Measurements from ENCODE around the gene DOK5. TPM values are rescaled to one million over a fixed set of nuclear protein-coding genes. Genes with fewer than 3 reads are reported as not detected.
"Not testable (repeated sequence)": the region's sequence is repeated elsewhere in the genome, so short reads cannot be mapped to it uniquely, and the experiment has no call there.

Gene DOK5
- polyA plus RNA-seq, result 1 to 10 TPM in 2 of 4 donors, under 1 TPM in 1, not detected in 1; 0.71 to 1.9 (median 1.1) TPM
- long read RNA-seq, donor 1, result 0 reads
- long read RNA-seq, donor 2, partial matches to known transcripts, result 0 of 1 reads
- long read RNA-seq, donor 2, other reads (novel, unspliced or antisense), result 0 of 1 reads
- long read RNA-seq, donor 3, result 0 reads
- long read RNA-seq, donor 4, result 0 reads
- long read RNA-seq, donor 5, result 0 reads
- long read RNA-seq, donor 6, result 0 reads
- long read RNA-seq, donor 7, transcript DOK5-201 (8 exons, 1,963 nt), result major isoform, 6 of 6 reads
- long read RNA-seq, donor 7, partial matches to known transcripts, result 0 of 6 reads
- long read RNA-seq, donor 7, other reads (novel, unspliced or antisense), result 0 of 6 reads
- long read RNA-seq, donor 8, partial matches to known transcripts, result 0 of 1 reads
- long read RNA-seq, donor 8, other reads (novel, unspliced or antisense), result 0 of 1 reads
- long read RNA-seq, donor 9, result 0 reads
- long read RNA-seq, donor 10, partial matches to known transcripts, result 0 of 2 reads
- long read RNA-seq, donor 10, other reads (novel, unspliced or antisense), result 0 of 2 reads

- no peaks in the 10 kb centered on the region for H3K4me1 ChIP-seq (ENCODE audit: control insufficient read depth in 3 of 3, insufficient read depth in 2 of 3, low read depth in 1 of 3, low read length in 2 of 3)
- H3K27me3 ChIP-seq (ENCODE audit: control insufficient read depth in 3 of 3, insufficient read depth in 3 of 3, low read length in 3 of 3), result peaks cover 11 to 34% (median 13%) of the 10 kb centered on the region in 3 donors
- H3K36me3 ChIP-seq (ENCODE audit: control insufficient read depth in 3 of 3, insufficient read depth in 2 of 3, low read depth in 1 of 3, low read length in 3 of 3), result no peaks in the 10 kb centered on the region
- DNase-seq (peak in 1 of 2 donors; percentile 40), FAIRE-seq (no peak)
- WGBS, 3 donors, result 2 to 11% (median 10%) methylated on average over 40 to 71 of the region's 71 CpGs
- H3K9me3 ChIP-seq (ENCODE audit: control insufficient read depth in 2 of 2, insufficient read depth in 1 of 2, low read depth in 1 of 2, low read length in 1 of 2), result no peaks in the 10 kb centered on the region
- H3K4me3 ChIP-seq (ENCODE audit: low read depth in 1 of 3, low read length in 3 of 3), result peak within 1 kb of the TSS in 1 of 3 donors; percentile 52
- peak within 1 kb of the TSS in 1 of 3 donors; percentile 3 for H3K27ac ChIP-seq (ENCODE audit: low read depth in 1 of 3, low read length in 2 of 3)
Observed at GRCh38 chr20:54475334-54476168, at the start of gene DOK5. Gene DOK5 (plus strand): TSS chr20:54475593. CDS start chr20:54475947, 354 bp downstream.

- 83 to 87% (median 86%) methylated on average over 7 of the region's 7 CpGs for WGBS, 3 donors
Observed at GRCh38 chr20:54429364-54429763, 46.0 kb upstream of the DOK5 start.

GRCh38 chr20:54431156-54431944 lies 44.0 kb upstream of the DOK5 start:
- H3K4me1 ChIP-seq (ENCODE audit: control insufficient read depth in 3 of 3, insufficient read depth in 2 of 3, low read depth in 1 of 3, low read length in 2 of 3), result no peaks in the 10 kb centered on the region
- H3K27me3 ChIP-seq (ENCODE audit: control insufficient read depth in 3 of 3, insufficient read depth in 3 of 3, low read length in 3 of 3), result peaks cover 0 to 2% (median 0%) of the 10 kb centered on the region in 3 donors
- 74 to 77% (median 75%) methylated on average over 10 of the region's 10 CpGs for WGBS, 3 donors
- H3K36me3 ChIP-seq (ENCODE audit: control insufficient read depth in 3 of 3, insufficient read depth in 2 of 3, low read depth in 1 of 3, low read length in 3 of 3), result no peaks in the 10 kb centered on the region
- H3K9me3 ChIP-seq (ENCODE audit: control insufficient read depth in 2 of 2, insufficient read depth in 1 of 2, low read depth in 1 of 2, low read length in 1 of 2), result no peaks in the 10 kb centered on the region
- FAIRE-seq (no peak), DNase-seq (no peak)
- H3K27ac ChIP-seq (ENCODE audit: low read depth in 1 of 3, low read length in 2 of 3), result no peak overlapping the region
- no peak overlapping the region for H3K4me3 ChIP-seq (ENCODE audit: low read depth in 1 of 3, low read length in 3 of 3)

More at GRCh38 chr20:54429364-54429763, 46.0 kb upstream of the DOK5 start:
- Histone ChIP-seq H3K9me3 (ENCODE audit: control insufficient read depth in 2 of 2, insufficient read depth in 1 of 2, low read depth in 1 of 2, low read length in 1 of 2) (peaks cover 0 to 3% of the 10 kb centered on the region in 2 donors), H3K27me3 (ENCODE audit: control insufficient read depth in 3 of 3, insufficient read depth in 3 of 3, low read length in 3 of 3) (peaks cover 0 to 2% (median 0%) of the 10 kb centered on the region in 3 donors), H3K27ac (ENCODE audit: low read depth in 1 of 3, low read length in 2 of 3) (no peak overlapping the region), H3K36me3 (ENCODE audit: control insufficient read depth in 3 of 3, insufficient read depth in 2 of 3, low read depth in 1 of 3, low read length in 3 of 3) (no peaks in the 10 kb centered on the region), H3K4me1 (ENCODE audit: control insufficient read depth in 3 of 3, insufficient read depth in 2 of 3, low read depth in 1 of 3, low read length in 2 of 3) (no peaks in the 10 kb centered on the region), H3K4me3 (ENCODE audit: low read depth in 1 of 3, low read length in 3 of 3) (no peak overlapping the region)
- DNase-seq, result no peak
- FAIRE-seq, result no peak

GRCh38 chr20:54432966-54433365 lies 42.4 kb upstream of the DOK5 start:
- no peaks in the 10 kb centered on the region for H3K4me1 ChIP-seq (ENCODE audit: control insufficient read depth in 3 of 3, insufficient read depth in 2 of 3, low read depth in 1 of 3, low read length in 2 of 3)
- 86 to 93% (median 92%) methylated on average over 1 of the region's 1 CpG for WGBS, 3 donors
- peaks cover 0 to 2% (median 0%) of the 10 kb centered on the region in 3 donors for H3K27me3 ChIP-seq (ENCODE audit: control insufficient read depth in 3 of 3, insufficient read depth in 3 of 3, low read length in 3 of 3)
- no peak overlapping the region for H3K27ac ChIP-seq (ENCODE audit: low read depth in 1 of 3, low read length in 2 of 3)
- no peaks in the 10 kb centered on the region for H3K36me3 ChIP-seq (ENCODE audit: control insufficient read depth in 3 of 3, insufficient read depth in 2 of 3, low read depth in 1 of 3, low read length in 3 of 3)
- DNase-seq, result no peak
- no peak overlapping the region for H3K4me3 ChIP-seq (ENCODE audit: low read depth in 1 of 3, low read length in 3 of 3)
- FAIRE-seq, result no peak
- H3K9me3 ChIP-seq (ENCODE audit: control insufficient read depth in 2 of 2, insufficient read depth in 1 of 2, low read depth in 1 of 2, low read length in 1 of 2), result no peaks in the 10 kb centered on the region

GRCh38 chr20:54433636-54434035 lies 41.8 kb upstream of the DOK5 start:
- no peak overlapping the region for H3K4me3 ChIP-seq (ENCODE audit: low read depth in 1 of 3, low read length in 3 of 3)
- no peaks in the 10 kb centered on the region for H3K36me3 ChIP-seq (ENCODE audit: control insufficient read depth in 3 of 3, insufficient read depth in 2 of 3, low read depth in 1 of 3, low read length in 3 of 3)
- DNase-seq, result no peak
- no peaks in the 10 kb centered on the region for H3K9me3 ChIP-seq (ENCODE audit: control insufficient read depth in 2 of 2, insufficient read depth in 1 of 2, low read depth in 1 of 2, low read length in 1 of 2)
- no peak for FAIRE-seq
- H3K4me1 ChIP-seq (ENCODE audit: control insufficient read depth in 3 of 3, insufficient read depth in 2 of 3, low read depth in 1 of 3, low read length in 2 of 3), result no peaks in the 10 kb centered on the region
- H3K27ac ChIP-seq (ENCODE audit: low read depth in 1 of 3, low read length in 2 of 3), result no peak overlapping the region
- peaks cover 0 to 2% (median 0%) of the 10 kb centered on the region in 3 donors for H3K27me3 ChIP-seq (ENCODE audit: control insufficient read depth in 3 of 3, insufficient read depth in 3 of 3, low read length in 3 of 3)
- WGBS, 3 donors, result 69 to 76% (median 76%) methylated on average over 9 of the region's 9 CpGs

GRCh38 chr20:54434196-54434595 lies 41.2 kb upstream of the DOK5 start:
- Histone ChIP-seq H3K36me3 (ENCODE audit: control insufficient read depth in 3 of 3, insufficient read depth in 2 of 3, low read depth in 1 of 3, low read length in 3 of 3) (no peaks in the 10 kb centered on the region), H3K4me3 (ENCODE audit: low read depth in 1 of 3, low read length in 3 of 3) (no peak overlapping the region), H3K27ac (ENCODE audit: low read depth in 1 of 3, low read length in 2 of 3) (no peak overlapping the region), H3K9me3 (ENCODE audit: control insufficient read depth in 2 of 2, insufficient read depth in 1 of 2, low read depth in 1 of 2, low read length in 1 of 2) (no peaks in the 10 kb centered on the region), H3K4me1 (ENCODE audit: control insufficient read depth in 3 of 3, insufficient read depth in 2 of 3, low read depth in 1 of 3, low read length in 2 of 3) (no peaks in the 10 kb centered on the region), H3K27me3 (ENCODE audit: control insufficient read depth in 3 of 3, insufficient read depth in 3 of 3, low read length in 3 of 3) (peaks cover 0 to 2% (median 0%) of the 10 kb centered on the region in 3 donors)
- no peak for DNase-seq
- FAIRE-seq, result no peak
- WGBS, 3 donors, result 76 to 86% (median 80%) methylated on average over 7 of the region's 7 CpGs

- Histone ChIP-seq H3K27ac (ENCODE audit: low read depth in 1 of 3, low read length in 2 of 3) (no peak overlapping the region), H3K4me3 (ENCODE audit: low read depth in 1 of 3, low read length in 3 of 3) (no peak overlapping the region), H3K27me3 (ENCODE audit: control insufficient read depth in 3 of 3, insufficient read depth in 3 of 3, low read length in 3 of 3) (no peaks in the 10 kb centered on the region), H3K9me3 (ENCODE audit: control insufficient read depth in 2 of 2, insufficient read depth in 1 of 2, low read depth in 1 of 2, low read length in 1 of 2) (no peaks in the 10 kb centered on the region), H3K36me3 (ENCODE audit: control insufficient read depth in 3 of 3, insufficient read depth in 2 of 3, low read depth in 1 of 3, low read length in 3 of 3) (no peaks in the 10 kb centered on the region), H3K4me1 (ENCODE audit: control insufficient read depth in 3 of 3, insufficient read depth in 2 of 3, low read depth in 1 of 3, low read length in 2 of 3) (no peaks in the 10 kb centered on the region)
- no peak for FAIRE-seq
- 69 to 72% (median 70%) methylated on average over 3 of the region's 3 CpGs for WGBS, 3 donors
- no peak for DNase-seq
Observed at GRCh38 chr20:54435015-54435414, 40.4 kb upstream of the DOK5 start.

- not testable (repeated sequence) for H3K4me1 ChIP-seq (ENCODE audit: control insufficient read depth in 3 of 3, insufficient read depth in 2 of 3, low read depth in 1 of 3, low read length in 2 of 3); H3K36me3 ChIP-seq (ENCODE audit: control insufficient read depth in 3 of 3, insufficient read depth in 2 of 3, low read depth in 1 of 3, low read length in 3 of 3); H3K27me3 ChIP-seq (ENCODE audit: control insufficient read depth in 3 of 3, insufficient read depth in 3 of 3, low read length in 3 of 3); DNase-seq; FAIRE-seq; H3K27ac ChIP-seq (ENCODE audit: low read depth in 1 of 3, low read length in 2 of 3); H3K4me3 ChIP-seq (ENCODE audit: low read depth in 1 of 3, low read length in 3 of 3); H3K9me3 ChIP-seq (ENCODE audit: control insufficient read depth in 2 of 2, insufficient read depth in 1 of 2, low read depth in 1 of 2, low read length in 1 of 2)
- 82 to 86% (median 86%) methylated on average over 8 of the region's 8 CpGs for WGBS, 3 donors
Observed at GRCh38 chr20:54436410-54436809, 39.0 kb upstream of the DOK5 start.

Measured in small intestine (tissue), 16 donors.